Endothelial cell of umbilical vein (primary cell): ENCODE data around the gene METRNL.

Experiments used
- POLR2A ChIP-seq: IDR thresholded peaks from 2 replicates; pipeline ENCODE4 v1.6.1; 2012; ENCODE audit warnings: low read depth, mild to moderate bottlenecking, control low read depth, low read length
- TF ChIP-seq, protein P1 (sequence below), 2 donors: IDR thresholded peaks; 1 replicate in 1 of 2; 2 replicates in 1 of 2; pipeline ENCODE4 v1.5.1; 2011; ENCODE audit warnings: low read length in 2 of 2, mild to moderate bottlenecking in 2 of 2, moderate library complexity in 2 of 2, control low read depth in 1 of 2, inconsistent platforms in 1 of 2, low read depth in 1 of 2; ENCODE audit not compliant: insufficient read depth in 1 of 2; ENCODE audit errors: extremely low read depth in 1 of 2

DNA sequence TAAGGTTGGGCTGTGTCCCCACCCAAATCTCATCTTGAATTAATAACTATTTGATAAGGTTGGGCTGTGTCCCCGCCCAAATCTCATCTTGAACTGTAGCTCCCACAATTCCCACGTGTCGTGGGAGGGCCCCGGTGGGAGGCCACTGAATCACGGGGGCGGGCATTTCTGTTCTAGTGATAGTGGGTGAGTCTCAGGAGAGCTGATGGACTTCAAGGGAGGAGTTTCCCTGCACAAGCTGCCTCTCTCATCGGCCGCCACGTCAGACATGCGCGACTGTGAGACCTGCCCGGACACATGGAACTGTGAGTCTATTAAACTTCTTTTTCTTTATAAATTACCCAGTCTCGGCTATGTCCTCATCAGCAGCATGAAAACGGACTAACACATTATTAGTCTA is 44.9 kb upstream of the METRNL start:
- TF ChIP-seq POLR2A, result no peak
- TF ChIP-seq, protein P1, sequence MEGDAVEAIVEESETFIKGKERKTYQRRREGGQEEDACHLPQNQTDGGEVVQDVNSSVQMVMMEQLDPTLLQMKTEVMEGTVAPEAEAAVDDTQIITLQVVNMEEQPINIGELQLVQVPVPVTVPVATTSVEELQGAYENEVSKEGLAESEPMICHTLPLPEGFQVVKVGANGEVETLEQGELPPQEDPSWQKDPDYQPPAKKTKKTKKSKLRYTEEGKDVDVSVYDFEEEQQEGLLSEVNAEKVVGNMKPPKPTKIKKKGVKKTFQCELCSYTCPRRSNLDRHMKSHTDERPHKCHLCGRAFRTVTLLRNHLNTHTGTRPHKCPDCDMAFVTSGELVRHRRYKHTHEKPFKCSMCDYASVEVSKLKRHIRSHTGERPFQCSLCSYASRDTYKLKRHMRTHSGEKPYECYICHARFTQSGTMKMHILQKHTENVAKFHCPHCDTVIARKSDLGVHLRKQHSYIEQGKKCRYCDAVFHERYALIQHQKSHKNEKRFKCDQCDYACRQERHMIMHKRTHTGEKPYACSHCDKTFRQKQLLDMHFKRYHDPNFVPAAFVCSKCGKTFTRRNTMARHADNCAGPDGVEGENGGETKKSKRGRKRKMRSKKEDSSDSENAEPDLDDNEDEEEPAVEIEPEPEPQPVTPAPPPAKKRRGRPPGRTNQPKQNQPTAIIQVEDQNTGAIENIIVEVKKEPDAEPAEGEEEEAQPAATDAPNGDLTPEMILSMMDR (IDR thresholded peaks at IDR 0.05; ENCODE audit: extremely low read depth in 1 of 2, insufficient read depth in 1 of 2, low read depth in 1 of 2, low read length in 2 of 2), result no peak
